Neural cell (in vitro differentiated cells): ENCODE measurements around the gene OR9A2. TPM values are rescaled to one million over a fixed set of nuclear protein-coding genes. Genes with fewer than 3 reads are reported as not detected.

Experiments used
- H2AFZ ChIP-seq: fragments of 200-600, 300-800 bp; sonication (generic), shearing (Covaris generic); 2 replicates; pipeline ENCODE4 v1.6.0; 2014; ENCODE audit warnings: low read depth, mild to moderate bottlenecking, antibody characterized with exemption, low read length, moderate library complexity
- H3F3A ChIP-seq: fragments of 200-600 bp; shearing (Covaris generic); 2 replicates; pipeline ENCODE4 v1.6.1; 2016; ENCODE audit warnings: mild to moderate bottlenecking, moderate library complexity, mixed read lengths, antibody characterized with exemption, low read length; ENCODE audit not compliant: insufficient read depth, poor library complexity, severe bottlenecking
- H3K27ac ChIP-seq: fragments of 200-600, 300-800 bp; sonication (generic), shearing (Covaris generic); 2 replicates; pipeline ENCODE4 v1.5.1; 2014; ENCODE audit warnings: mild to moderate bottlenecking, low read length, moderate library complexity
- H3K27me3 ChIP-seq: fragments of 300-800, 200-600 bp; sonication (generic), shearing (Covaris generic); 2 replicates; pipeline ENCODE4 v1.6.0; 2014; ENCODE audit warnings: mild to moderate bottlenecking, low read depth, low read length, moderate library complexity; ENCODE audit not compliant: insufficient read depth
- H3K36me3 ChIP-seq: fragments of 300-800, 200-600 bp; sonication (generic), shearing (Covaris generic); 2 replicates; pipeline ENCODE4 v1.5.1; 2014; ENCODE audit warnings: mild to moderate bottlenecking, antibody characterized with exemption, low read length, moderate library complexity; ENCODE audit not compliant: insufficient read depth
- H3K4me2 ChIP-seq: fragments of 300-800, 200-600 bp; sonication (generic), shearing (Covaris generic); 2 replicates; pipeline ENCODE4 v1.6.0; 2014; ENCODE audit warnings: mild to moderate bottlenecking, low read length
- H3K4me3 ChIP-seq: fragments of 300-800, 200-600 bp; sonication (generic), shearing (Covaris generic); 2 replicates; pipeline ENCODE4 v1.5.1; 2014; ENCODE audit warnings: mild to moderate bottlenecking, low read length, moderate library complexity
- H3K79me2 ChIP-seq: fragments of 200-600 bp; shearing (Covaris generic); replicated peaks from 2 replicates; pipeline ENCODE4 v1.6.0; 2014; ENCODE audit warnings: mild to moderate bottlenecking, low read length, moderate library complexity; ENCODE audit not compliant: insufficient read depth
- H3K9ac ChIP-seq: fragments of 300-800, 200-600 bp; sonication (generic), shearing (Covaris generic); 2 replicates; pipeline ENCODE4 v1.6.1; 2016; ENCODE audit warnings: mild to moderate bottlenecking, low read length, mixed read lengths
- H3K9me2 ChIP-seq: fragments of 200-600 bp; shearing (Covaris generic); 2 replicates; pipeline ENCODE4 v1.6.1; 2016; ENCODE audit warnings: mild to moderate bottlenecking, low read length, mixed read lengths; ENCODE audit not compliant: insufficient read depth
- H3K9me3 ChIP-seq: fragments of 200-600, 300-800 bp; sonication (generic), shearing (Covaris generic); 2 replicates; pipeline ENCODE4 v1.6.1; 2016; ENCODE audit warnings: mild to moderate bottlenecking, mixed run types, low read length, moderate library complexity, mixed read lengths
- H4K20me1 ChIP-seq: fragments of 200-600 bp; shearing (Covaris generic); 2 replicates; pipeline ENCODE4 v1.6.1; 2016; ENCODE audit warnings: mild to moderate bottlenecking, mixed run types; ENCODE audit not compliant: insufficient read depth
- EP300 ChIP-seq: fragments of 450-650 bp; conservative IDR thresholded peaks from 2 replicates; pipeline ENCODE4 v1.6.1; 2014; ENCODE audit warnings: antibody characterized with exemption, mild to moderate bottlenecking, moderate library complexity; ENCODE audit not compliant: poor library complexity, severe bottlenecking
- EZH2 ChIP-seq: fragments of 200-600, 300-800 bp; shearing (Covaris generic), sonication (generic); IDR thresholded peaks from 2 replicates; pipeline ENCODE4 v1.6.1; 2014; ENCODE audit warnings: antibody characterized with exemption, low read length, borderline replicate concordance, mild to moderate bottlenecking; ENCODE audit not compliant: insufficient read depth, poor library complexity, severe bottlenecking
- MXI1 ChIP-seq: fragments of 450-650 bp; conservative IDR thresholded peaks from 2 replicates; pipeline ENCODE4 v1.6.1; 2014; ENCODE audit warnings: antibody characterized with exemption, mild to moderate bottlenecking; ENCODE audit not compliant: poor library complexity, severe bottlenecking
- POLR2AphosphoS5 ChIP-seq: IDR thresholded peaks from 2 replicates; pipeline ENCODE4 v1.6.1; 2012
- RAD21 ChIP-seq: fragments of 450-650 bp; conservative IDR thresholded peaks from 2 replicates; pipeline ENCODE4 v1.6.1; 2014; ENCODE audit warnings: antibody characterized with exemption, mild to moderate bottlenecking, moderate library complexity
- REST ChIP-seq: IDR thresholded peaks from 2 replicates; pipeline ENCODE4 v1.6.1; 2012; ENCODE audit warnings: borderline replicate concordance
- SMC3 ChIP-seq: fragments of 450-650 bp; conservative IDR thresholded peaks from 2 replicates; pipeline ENCODE4 v1.6.1; 2014; ENCODE audit warnings: antibody characterized with exemption, mild to moderate bottlenecking, moderate library complexity; ENCODE audit not compliant: poor library complexity
- TAF1 ChIP-seq: IDR thresholded peaks from 2 replicates; pipeline ENCODE4 v1.6.1; 2012; ENCODE audit warnings: low read depth
- polyA plus RNA-seq: library from polyadenylated mRNA; depleted of rRNA; stranded (reverse); fragments of >200 nt; gene quantifications from 2 replicates; pipeline ENCODE4 v1.2.3, GENCODE V29; 2014
- TF ChIP-seq, protein P1 (sequence below): fragments of 450-650 bp; IDR thresholded peaks from 2 replicates; pipeline ENCODE4 v1.5.1; 2014; ENCODE audit warnings: antibody characterized with exemption, mild to moderate bottlenecking, moderate library complexity; ENCODE audit not compliant: poor library complexity, severe bottlenecking

The OR9A2 gene
- polyA plus RNA-seq, 1 donor from 2014 or later = not detected

- Histone ChIP-seq H3K4me3 (no peak within 1 kb of the TSS), H3K79me2 (no peaks in the 10 kb centered on the region), H3K9me3 (no peaks in the 10 kb centered on the region), H3K9ac (no peak within 1 kb of the TSS), H3F3A (no peaks in the 10 kb centered on the region), H3K36me3 (no peaks in the 10 kb centered on the region), H3K27me3 (no peaks in the 10 kb centered on the region), H2AFZ (no peak within 1 kb of the TSS), H3K27ac (no peak within 1 kb of the TSS), H3K4me2 (no peak within 1 kb of the TSS), H3K9me2 (no peaks in the 10 kb centered on the region), H4K20me1 (no peaks in the 10 kb centered on the region)
- TF ChIP-seq SMC3 (no peak), TAF1 (no peak), RAD21 (no peak), EP300 (no peak), EZH2 (no peak), POLR2AphosphoS5 (no peak), MXI1 (no peak), REST (no peak)
- TF ChIP-seq, protein P1, sequence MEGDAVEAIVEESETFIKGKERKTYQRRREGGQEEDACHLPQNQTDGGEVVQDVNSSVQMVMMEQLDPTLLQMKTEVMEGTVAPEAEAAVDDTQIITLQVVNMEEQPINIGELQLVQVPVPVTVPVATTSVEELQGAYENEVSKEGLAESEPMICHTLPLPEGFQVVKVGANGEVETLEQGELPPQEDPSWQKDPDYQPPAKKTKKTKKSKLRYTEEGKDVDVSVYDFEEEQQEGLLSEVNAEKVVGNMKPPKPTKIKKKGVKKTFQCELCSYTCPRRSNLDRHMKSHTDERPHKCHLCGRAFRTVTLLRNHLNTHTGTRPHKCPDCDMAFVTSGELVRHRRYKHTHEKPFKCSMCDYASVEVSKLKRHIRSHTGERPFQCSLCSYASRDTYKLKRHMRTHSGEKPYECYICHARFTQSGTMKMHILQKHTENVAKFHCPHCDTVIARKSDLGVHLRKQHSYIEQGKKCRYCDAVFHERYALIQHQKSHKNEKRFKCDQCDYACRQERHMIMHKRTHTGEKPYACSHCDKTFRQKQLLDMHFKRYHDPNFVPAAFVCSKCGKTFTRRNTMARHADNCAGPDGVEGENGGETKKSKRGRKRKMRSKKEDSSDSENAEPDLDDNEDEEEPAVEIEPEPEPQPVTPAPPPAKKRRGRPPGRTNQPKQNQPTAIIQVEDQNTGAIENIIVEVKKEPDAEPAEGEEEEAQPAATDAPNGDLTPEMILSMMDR = no peak
Measured at GRCh38 chr7:143052041-143052440, 25.1 kb upstream of the OR9A2 start, which contains the start of gene OR6V1. Gene OR6V1, plus strand, starts transcription at chr7:143052341. Its CDS starts 0 bp downstream, at chr7:143052341.

- Histone ChIP-seq H3K36me3 (no peaks in the 10 kb centered on the region), H2AFZ (no peak overlapping the region), H3K9me3 (no peaks in the 10 kb centered on the region), H3K9me2 (no peaks in the 10 kb centered on the region), H3K27me3 (no peaks in the 10 kb centered on the region), H3K4me3 (no peak overlapping the region), H4K20me1 (no peaks in the 10 kb centered on the region), H3K79me2 (no peaks in the 10 kb centered on the region), H3K4me2 (no peak overlapping the region), H3K9ac (no peak overlapping the region), H3F3A (no peaks in the 10 kb centered on the region), H3K27ac (no peak overlapping the region)
- TF ChIP-seq MXI1 (no peak), EZH2 (no peak)
Measured at GRCh38 chr7:143050931-143051330, 24.0 kb upstream of the OR9A2 start.

DNA sequence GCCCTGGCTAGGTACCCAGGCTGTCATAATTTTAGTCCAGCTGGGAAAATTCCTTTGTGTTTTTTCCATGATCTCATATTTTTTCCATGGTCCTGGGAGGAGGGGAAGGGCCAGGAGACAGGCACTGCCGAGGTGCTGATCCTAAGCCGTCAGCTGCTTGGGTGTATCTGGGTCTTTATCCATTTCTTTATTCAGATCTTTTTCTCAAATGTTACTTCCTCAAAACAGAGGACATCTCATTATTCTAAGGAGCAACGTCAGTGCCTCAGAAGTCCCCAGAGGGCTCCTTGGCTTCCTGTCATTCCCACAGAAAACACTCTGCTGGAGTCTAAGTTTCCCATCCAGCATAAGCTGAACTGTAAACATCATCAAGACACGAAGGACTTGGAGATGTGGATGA is 22.4 kb upstream of the OR9A2 start:
- H3K27me3 ChIP-seq = no peaks in the 10 kb centered on the region
- TF ChIP-seq REST (no peak), RAD21 (no peak), POLR2AphosphoS5 (no peak), EP300 (no peak), MXI1 (no peak), EZH2 (no peak), TAF1 (no peak), SMC3 (no peak)
- TF ChIP-seq, protein P1 = no peak
- no peak overlapping the region for H3K27ac ChIP-seq

More for the DNA sequence above, 22.4 kb upstream of the OR9A2 start:
- no peak overlapping the region for H3K4me3 ChIP-seq
- no peak overlapping the region for H2AFZ ChIP-seq
- H3K4me2 ChIP-seq = no peak overlapping the region
- no peaks in the 10 kb centered on the region for H3K36me3 ChIP-seq
- no peaks in the 10 kb centered on the region for H3K9me3 ChIP-seq
- H4K20me1 ChIP-seq = no peaks in the 10 kb centered on the region
- H3F3A ChIP-seq = no peaks in the 10 kb centered on the region
- no peaks in the 10 kb centered on the region for H3K79me2 ChIP-seq
- H3K9ac ChIP-seq = no peak overlapping the region
- no peaks in the 10 kb centered on the region for H3K9me2 ChIP-seq
